ENCODE data around the gene PHF20. TPM values are rescaled to one million over a fixed set of nuclear protein-coding genes. Genes with fewer than 3 reads are reported as not detected.
A peak's percentile ranks its signal among the peaks of the same experiment; 100 is the strongest.
"Not testable (repeated sequence)": the region's sequence is repeated elsewhere in the genome, so short reads cannot be mapped to it uniquely, and the experiment has no call there.

The PHF20 gene
- total RNA-seq, 4 donors from 2014 or later, result 35.3 to 109 (median 76.5) TPM

DNA sequence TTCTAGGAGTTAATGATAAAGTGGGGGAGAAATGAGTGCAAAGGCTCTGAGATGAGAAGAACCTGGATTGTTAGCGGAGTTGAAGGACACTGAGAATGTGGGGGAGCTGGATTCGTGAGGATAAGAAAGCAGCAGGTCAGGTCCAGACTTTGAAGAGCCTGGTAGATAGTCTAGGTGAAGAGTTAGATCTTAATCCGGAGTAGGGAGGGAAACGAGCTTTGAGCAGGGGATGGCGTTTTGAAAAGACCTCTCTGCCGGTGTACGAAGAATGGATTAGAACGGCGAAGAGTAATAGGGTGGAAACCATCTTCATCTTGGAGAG lies 487 bp upstream of the PHF20 start:
- no peak for TF ChIP-seq POLR2A (IDR thresholded peaks at IDR 0.05)
- TF ChIP-seq, protein P1, sequence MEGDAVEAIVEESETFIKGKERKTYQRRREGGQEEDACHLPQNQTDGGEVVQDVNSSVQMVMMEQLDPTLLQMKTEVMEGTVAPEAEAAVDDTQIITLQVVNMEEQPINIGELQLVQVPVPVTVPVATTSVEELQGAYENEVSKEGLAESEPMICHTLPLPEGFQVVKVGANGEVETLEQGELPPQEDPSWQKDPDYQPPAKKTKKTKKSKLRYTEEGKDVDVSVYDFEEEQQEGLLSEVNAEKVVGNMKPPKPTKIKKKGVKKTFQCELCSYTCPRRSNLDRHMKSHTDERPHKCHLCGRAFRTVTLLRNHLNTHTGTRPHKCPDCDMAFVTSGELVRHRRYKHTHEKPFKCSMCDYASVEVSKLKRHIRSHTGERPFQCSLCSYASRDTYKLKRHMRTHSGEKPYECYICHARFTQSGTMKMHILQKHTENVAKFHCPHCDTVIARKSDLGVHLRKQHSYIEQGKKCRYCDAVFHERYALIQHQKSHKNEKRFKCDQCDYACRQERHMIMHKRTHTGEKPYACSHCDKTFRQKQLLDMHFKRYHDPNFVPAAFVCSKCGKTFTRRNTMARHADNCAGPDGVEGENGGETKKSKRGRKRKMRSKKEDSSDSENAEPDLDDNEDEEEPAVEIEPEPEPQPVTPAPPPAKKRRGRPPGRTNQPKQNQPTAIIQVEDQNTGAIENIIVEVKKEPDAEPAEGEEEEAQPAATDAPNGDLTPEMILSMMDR (IDR thresholded peaks at IDR 0.05), result no peak
- no peaks in the 10 kb centered on the region for H3K9me3 ChIP-seq
- peak in 1 of 2 donors; percentile 20 for DNase-seq
- intact Hi-C loops (cut with DNase I; ENCODE audit: low total_unique reads), result no loop called here
- H3K27me3 ChIP-seq, result no peaks in the 10 kb centered on the region
- no peak overlapping the region for H3K4me3 ChIP-seq
- H3K4me1 ChIP-seq, result peaks cover 0 to 9% of the 10 kb centered on the region in 2 donors
- H3K36me3 ChIP-seq, result no peaks in the 10 kb centered on the region
- peak overlapping the region; percentile 96 to 97 for H3K27ac ChIP-seq

DNA sequence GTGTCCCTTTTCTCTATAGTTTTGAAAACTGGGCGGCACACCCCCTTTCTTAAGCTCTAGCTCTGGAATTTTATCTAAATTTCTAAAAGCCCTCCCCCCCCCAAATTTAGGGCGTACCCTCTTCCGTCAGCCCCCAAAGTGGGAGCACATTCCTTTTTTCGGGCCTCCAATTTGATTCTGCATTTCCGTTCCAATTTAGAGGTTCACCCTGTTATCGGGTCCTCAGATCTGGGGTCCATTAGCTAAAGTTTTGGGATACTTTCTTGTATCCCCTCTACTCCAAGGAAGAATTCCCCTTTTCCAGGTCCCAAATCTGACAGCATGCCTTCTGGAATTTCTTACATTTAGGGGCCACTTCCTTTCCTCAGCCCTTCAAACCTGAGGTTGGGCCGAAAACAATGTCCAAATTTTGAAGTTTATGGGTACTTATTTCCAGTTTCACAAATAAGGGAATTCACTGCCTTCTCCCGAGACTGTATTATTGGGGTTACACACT lies 796 bp downstream of the PHF20 start:
- intact Hi-C loops (cut with DNase I; ENCODE audit: low total_unique reads), result no loop called here
- Histone ChIP-seq H3K27me3 (no peaks in the 10 kb centered on the region), H3K9me3 (no peaks in the 10 kb centered on the region), H3K4me3 (peak overlapping the region; percentile 63 to 84), H3K4me1 (peaks cover 0 to 9% of the 10 kb centered on the region in 2 donors), H3K27ac (peak overlapping the region; percentile 96 to 97), H3K36me3 (no peaks in the 10 kb centered on the region)
- no peak for TF ChIP-seq POLR2A (IDR thresholded peaks at IDR 0.05)
- TF ChIP-seq, protein P1 (IDR thresholded peaks at IDR 0.05), result no peak
- peak in 1 of 2 donors; percentile 22 for DNase-seq

- DNase-seq, result no peak
- TF ChIP-seq POLR2A (IDR thresholded peaks at IDR 0.05), result no peak
- TF ChIP-seq, protein P1 (IDR thresholded peaks at IDR 0.05), result no peak
- Histone ChIP-seq H3K27me3 (no peaks in the 10 kb centered on the region), H3K4me1 (peaks cover 0 to 9% of the 10 kb centered on the region in 2 donors), H3K9me3 (no peaks in the 10 kb centered on the region), H3K27ac (peak overlapping the region; percentile 96 to 97), H3K4me3 (no peak overlapping the region), H3K36me3 (no peaks in the 10 kb centered on the region)
- intact Hi-C loops (cut with DNase I; ENCODE audit: low total_unique reads), result no loop called here
These were observed 1.4 kb downstream of the PHF20 start for GRCh38 chr20:35773154-35773751.

DNA sequence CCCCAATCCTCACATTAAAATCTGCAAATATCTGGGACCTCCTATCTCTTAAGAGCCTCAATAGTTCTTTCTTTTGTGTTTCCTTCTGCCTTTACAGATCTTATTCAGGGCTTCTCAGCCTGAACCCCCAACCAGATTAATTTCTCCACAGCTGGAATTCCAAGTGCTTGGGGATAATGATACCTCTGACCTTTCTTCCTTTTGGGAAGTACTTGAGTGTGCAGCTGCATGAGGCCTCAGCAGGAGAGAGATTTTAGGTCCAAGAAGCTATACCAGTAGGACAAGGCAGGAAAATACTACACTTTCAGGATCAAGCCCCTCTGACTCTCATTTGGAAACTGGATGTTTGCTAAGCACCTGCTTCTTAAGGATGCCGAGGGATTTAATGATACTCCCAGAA lies 2.6 kb downstream of the PHF20 start:
- DNase-seq, result no peak
- TF ChIP-seq, protein P1 (IDR thresholded peaks at IDR 0.05), result no peak
- TF ChIP-seq POLR2A (IDR thresholded peaks at IDR 0.05), result no peak
- intact Hi-C loops (cut with DNase I; ENCODE audit: low total_unique reads), result no loop called here
- H3K27me3 ChIP-seq, result no peaks in the 10 kb centered on the region
- H3K36me3 ChIP-seq, result no peaks in the 10 kb centered on the region
- H3K9me3 ChIP-seq, result no peaks in the 10 kb centered on the region
- H3K4me3 ChIP-seq, result no peak overlapping the region
- no peak overlapping the region for H3K27ac ChIP-seq
- peaks cover 0 to 7% of the 10 kb centered on the region in 2 donors for H3K4me1 ChIP-seq

DNA sequence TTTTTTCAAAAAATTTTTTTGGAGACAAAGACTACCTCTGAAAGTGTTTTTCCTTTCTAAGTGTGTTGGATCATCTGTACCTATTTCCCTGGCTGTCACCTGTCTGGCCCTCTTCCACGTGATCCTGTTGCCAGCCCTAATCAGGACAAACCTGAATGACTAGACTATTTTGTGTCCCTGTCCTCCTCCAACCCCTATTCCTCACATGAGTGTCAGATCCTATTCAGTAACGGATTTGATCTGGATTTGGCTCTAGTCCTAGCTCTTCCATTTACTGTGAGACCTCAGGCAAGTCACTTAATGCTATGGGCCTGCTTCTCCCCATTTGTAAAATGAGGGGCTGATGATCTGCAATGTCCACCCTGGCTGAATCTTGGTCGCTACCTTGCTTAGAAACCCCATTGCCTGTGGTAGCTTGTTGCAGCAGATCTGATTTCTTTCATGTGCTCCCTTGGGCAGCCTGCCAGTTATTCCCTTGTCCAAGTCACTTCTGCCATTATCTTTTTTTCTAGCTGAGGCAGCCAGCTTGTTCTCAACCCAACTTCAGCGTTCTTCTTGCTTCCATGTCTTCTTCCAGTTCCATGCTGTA lies 4.8 kb downstream of the PHF20 start:
- Histone ChIP-seq H3K9me3 (no peaks in the 10 kb centered on the region), H3K36me3 (no peaks in the 10 kb centered on the region), H3K27ac (no peak overlapping the region), H3K4me3 (no peak overlapping the region), H3K4me1 (no peaks in the 10 kb centered on the region), H3K27me3 (no peaks in the 10 kb centered on the region)
- intact Hi-C loops (cut with DNase I; ENCODE audit: low total_unique reads), result no loop called here
- DNase-seq, result peak; percentile 51 to 58
- no peak for TF ChIP-seq POLR2A (IDR thresholded peaks at IDR 0.05)
- TF ChIP-seq, protein P1 (IDR thresholded peaks at IDR 0.05), result no peak

GRCh38 chr20:35783811-35784210 lies 12.0 kb downstream of the PHF20 start:
- DNase-seq; H3K4me3 ChIP-seq; H3K9me3 ChIP-seq; H3K4me1 ChIP-seq; H3K36me3 ChIP-seq; H3K27ac ChIP-seq; H3K27me3 ChIP-seq; intact Hi-C loops (cut with DNase I; ENCODE audit: low total_unique reads): not testable (repeated sequence)

GRCh38 chr20:35785541-35785940 lies 13.7 kb downstream of the PHF20 start:
- DNase-seq; H3K27ac ChIP-seq; H3K4me3 ChIP-seq; H3K9me3 ChIP-seq; H3K27me3 ChIP-seq; H3K36me3 ChIP-seq; intact Hi-C loops (cut with DNase I; ENCODE audit: low total_unique reads); H3K4me1 ChIP-seq: not testable (repeated sequence)
